Body of pancreas (tissue), 4 donors: ENCODE results near the gene HID1. TPM values are rescaled to one million over a fixed set of nuclear protein-coding genes. Genes with fewer than 3 reads are reported as not detected.

Experiments used
- ATAC-seq: fragments of 150-250 bp; one replicate; pipeline ENCODE4 v1.9.1; 2016
- DNase-seq, 4 donors: peaks; one replicate each; pipeline ENCODE4 v3.0.0-alpha.2; 2019
- H3K27ac ChIP-seq, 4 donors: fragments of 200-600 bp; sonication (generic); 1 replicate in 3 of 4; 2 replicates in 1 of 4; pipeline versions ENCODE4 v1.5.1 to v1.6.1; 2016 to 2019; ENCODE audit warnings: mild to moderate bottlenecking in 1 of 4, mixed read lengths in 1 of 4, moderate library complexity in 1 of 4
- H3K27me3 ChIP-seq, 2 donors: fragments of 200-600 bp; sonication (generic); one replicate each; pipeline ENCODE4 v1.6.0; 2016; ENCODE audit warnings: mild to moderate bottlenecking in 1 of 2
- H3K36me3 ChIP-seq, 2 donors: fragments of 200-600 bp; sonication (generic); replicated peaks in 1 of 2; 2 replicates each; pipeline ENCODE4 v1.5.1; 2016; ENCODE audit warnings: low read depth in 2 of 2; ENCODE audit not compliant: insufficient read depth in 1 of 2
- H3K4me1 ChIP-seq: fragments of 200-600 bp; sonication (generic); one replicate; pipeline ENCODE4 v1.6.0; 2016
- H3K4me3 ChIP-seq, 2 donors: fragments of 200-600 bp; sonication (generic); 1 replicate in 1 of 2; 2 replicates in 1 of 2; pipeline ENCODE4 v1.5.1; 2016 to 2019
- H3K9me3 ChIP-seq, 3 donors: fragments of 200-600 bp; sonication (generic); 1 replicate in 2 of 3; 2 replicates in 1 of 3; pipeline ENCODE4 v1.5.1; 2016
- CTCF ChIP-seq, 7 experiments: fragments of 450-650 bp in 4 of 7; fragments of 200-600 bp in 3 of 7; sonication (generic) in 3 of 7; IDR thresholded peaks; one replicate each; pipeline ENCODE4 v1.5.1; 2016 to 2019; ENCODE audit warnings: antibody characterized with exemption in 7 of 7
- POLR2A ChIP-seq, 3 donors: fragments of 450-650 bp; IDR thresholded peaks; one replicate each; pipeline ENCODE4 v1.6.1; 2016; ENCODE audit warnings: antibody characterized with exemption in 3 of 3, mild to moderate bottlenecking in 2 of 3
- WGBS, 2 donors: methylation state at CpG; one replicate each; pipeline ENCODE4 v1.1.5; 2017; 5-methylcytosine and 5-hydroxymethylcytosine counted together
- intact Hi-C: fragments of 100-400 bp; cut with DNase I; formaldehyde crosslinking; loops from one replicate; pipeline ENCODE4 v1.15.1; 2023
- total RNA-seq, 2 donors: library from RNA; depleted of rRNA; stranded (reverse); fragments of >200 nt; gene quantifications; one replicate each; pipeline ENCODE4 v1.1.0, GENCODE V29; 2016

Gene HID1
- total RNA-seq, 2 donors from 2014 or later = 157 to 164 TPM

GRCh38 chr17:75001915-75002843, 29.6 kb upstream of the HID1 start:
- no peak overlapping the region for H3K4me3 ChIP-seq
- H3K4me1 ChIP-seq = no peaks in the 10 kb centered on the region
- H3K9me3 ChIP-seq = no peaks in the 10 kb centered on the region
- no peak overlapping the region for H3K27ac ChIP-seq
- H3K36me3 ChIP-seq = no peaks in the 10 kb centered on the region
- DNase-seq = no peak
- WGBS, 2 donors = 83 to 84% methylated on average over 9 to 15 of the region's 15 CpGs
- no peaks in the 10 kb centered on the region for H3K27me3 ChIP-seq
- no peak for ATAC-seq
- intact Hi-C loops = no loop called here
- TF ChIP-seq POLR2A (IDR thresholded peaks at IDR 0.05) (no peak), CTCF (IDR thresholded peaks at IDR 0.05) (no peak)

DNA sequence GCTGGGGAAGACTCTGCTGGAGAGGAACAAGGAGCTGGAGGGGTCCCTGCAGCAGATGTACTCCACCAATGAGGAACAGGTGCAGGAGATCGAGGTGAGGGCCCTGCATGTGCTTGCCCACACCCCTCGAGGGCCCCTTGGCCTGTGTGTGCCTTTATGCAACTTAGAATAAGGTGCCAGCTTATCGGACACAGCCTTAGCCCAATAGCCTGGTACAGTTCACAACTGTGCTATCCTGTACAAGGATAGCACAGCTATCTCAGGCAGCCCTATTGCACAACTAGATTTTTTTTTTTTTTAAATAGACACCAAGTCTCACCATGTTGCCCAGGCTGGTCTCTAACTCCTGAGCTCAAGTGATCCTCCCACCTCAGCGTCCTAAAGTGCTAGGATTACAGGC, 27.0 kb upstream of the HID1 start:
- Histone ChIP-seq H3K27me3 (no peaks in the 10 kb centered on the region), H3K4me3 (no peak overlapping the region), H3K36me3 (no peaks in the 10 kb centered on the region), H3K27ac (no peak overlapping the region), H3K9me3 (no peaks in the 10 kb centered on the region), H3K4me1 (peaks cover 16% of the 10 kb centered on the region)
- intact Hi-C loops = no loop called here
- WGBS, 2 donors = 73 to 74% methylated on average over 3 to 4 of the region's 4 CpGs
- no peak for TF ChIP-seq CTCF (IDR thresholded peaks at IDR 0.05)
- TF ChIP-seq POLR2A (IDR thresholded peaks at IDR 0.05) = no peak
- DNase-seq = no peak
- ATAC-seq = no peak

DNA sequence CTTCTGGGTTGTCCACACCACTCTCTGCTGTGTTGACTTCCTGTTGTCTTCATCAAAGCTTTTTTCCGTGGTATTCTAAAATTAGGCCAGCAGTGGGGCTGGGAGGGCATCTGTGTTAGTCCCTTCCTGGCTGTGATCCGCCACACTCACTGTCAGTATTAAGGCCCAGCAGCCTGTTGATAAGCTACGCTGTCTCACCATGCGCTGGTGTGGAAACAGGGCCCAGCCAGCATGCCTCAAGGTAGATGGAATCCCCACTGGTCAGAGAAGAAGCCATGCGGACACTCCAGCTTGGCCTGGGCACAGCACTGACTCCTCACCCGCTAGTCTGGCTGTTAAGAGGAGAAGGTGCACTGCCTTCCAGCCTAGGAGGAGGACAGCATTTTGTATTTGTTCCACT, 26.2 kb upstream of the HID1 start:
- 82 to 83% methylated on average over 6 of the region's 6 CpGs for WGBS, 2 donors
- no peak overlapping the region for H3K27ac ChIP-seq
- no peak for ATAC-seq
- H3K9me3 ChIP-seq = no peaks in the 10 kb centered on the region
- TF ChIP-seq POLR2A (IDR thresholded peaks at IDR 0.05) = no peak
- no peak for TF ChIP-seq CTCF (IDR thresholded peaks at IDR 0.05)
- H3K27me3 ChIP-seq = no peaks in the 10 kb centered on the region
- H3K4me1 ChIP-seq = peaks cover 23% of the 10 kb centered on the region
- intact Hi-C loops = no loop called here
- no peaks in the 10 kb centered on the region for H3K36me3 ChIP-seq
- DNase-seq = no peak
- no peak overlapping the region for H3K4me3 ChIP-seq

DNA sequence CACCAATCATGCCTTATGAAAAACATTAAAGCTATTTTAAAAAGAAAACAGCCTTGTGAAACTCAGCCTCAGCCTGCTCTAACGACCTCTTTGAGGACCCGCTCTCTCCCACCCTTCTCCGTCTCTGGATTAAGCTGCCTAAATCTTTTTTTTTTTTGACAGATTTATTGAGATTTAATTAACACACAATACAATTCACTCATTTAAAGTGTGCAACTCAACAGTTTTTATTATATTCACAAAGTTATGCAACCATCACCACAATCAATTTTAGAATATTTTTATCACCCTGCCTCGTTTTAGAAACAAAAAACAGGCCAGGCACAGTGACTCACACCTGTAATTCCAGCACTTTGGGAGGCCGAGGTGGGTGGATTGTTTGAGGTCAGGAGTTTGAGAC, 23.3 kb upstream of the HID1 start:
- Histone ChIP-seq H3K27ac (peak overlapping the region in 3 of 4 donors; percentile 5 to 88 (median 85)), H3K4me1 (peaks cover 46% of the 10 kb centered on the region), H3K27me3 (no peaks in the 10 kb centered on the region), H3K4me3 (no peak overlapping the region), H3K36me3 (no peaks in the 10 kb centered on the region), H3K9me3 (no peaks in the 10 kb centered on the region)
- ATAC-seq = no peak
- TF ChIP-seq CTCF (IDR thresholded peaks at IDR 0.05) (no peak), POLR2A (IDR thresholded peaks at IDR 0.05) (no peak)
- peak in 1 of 4 donors; percentile 15 for DNase-seq
- WGBS, 2 donors = 41 to 43% methylated on average over 5 of the region's 5 CpGs
- intact Hi-C loops = no loop called here

- WGBS, 2 donors = 63 to 73% methylated on average over 7 of the region's 7 CpGs
- DNase-seq = no peak
- H3K27ac ChIP-seq = peak overlapping the region; percentile 44 to 88 (median 82)
- peaks cover 58% of the 10 kb centered on the region for H3K4me1 ChIP-seq
- no peaks in the 10 kb centered on the region for H3K36me3 ChIP-seq
- H3K27me3 ChIP-seq = no peaks in the 10 kb centered on the region
- ATAC-seq = no peak
- H3K9me3 ChIP-seq = no peaks in the 10 kb centered on the region
- intact Hi-C loops = no loop called here
- TF ChIP-seq POLR2A (IDR thresholded peaks at IDR 0.05) (no peak), CTCF (IDR thresholded peaks at IDR 0.05) (no peak)
- H3K4me3 ChIP-seq = no peak overlapping the region
Measured at GRCh38 chr17:74994440-74994839, 21.9 kb upstream of the HID1 start.
